Tibial artery (tissue), 4 donors: ENCODE results near the gene REP15.

Experiments
- DNase-seq, 2 donors: peaks; one replicate each; pipeline ENCODE4 v3.0.0-alpha.2; 2019
- H3K27ac ChIP-seq, 2 donors: fragments of 200-600 bp; sonication (generic) in 1 of 2; 1 replicate in 1 of 2; 2 replicates in 1 of 2; pipeline ENCODE4 v1.5.1; 2018 to 2019; ENCODE audit warnings: mild to moderate bottlenecking in 1 of 2
- H3K27me3 ChIP-seq, 2 donors: fragments of 200-600 bp; sonication (generic) in 1 of 2; one replicate each; pipeline versions ENCODE4 v1.5.1 to v1.6.0; 2016 to 2019
- H3K36me3 ChIP-seq, 3 donors: fragments of 200-600 bp; sonication (generic) in 2 of 3; one replicate each; pipeline ENCODE4 v1.5.1; 2016 to 2019; ENCODE audit warnings: mild to moderate bottlenecking in 2 of 3
- H3K4me1 ChIP-seq, 4 donors: fragments of 200-600 bp; sonication (generic) in 2 of 4; 1 replicate in 3 of 4; 2 replicates in 1 of 4; pipeline ENCODE4 v1.5.1; 2016 to 2019
- H3K4me3 ChIP-seq, 2 donors: fragments of 200-600 bp; sonication (generic) in 1 of 2; 1 replicate in 1 of 2; 2 replicates in 1 of 2; pipeline ENCODE4 v1.5.1; 2018 to 2019; ENCODE audit warnings: mild to moderate bottlenecking in 2 of 2
- H3K9me3 ChIP-seq, 3 donors: fragments of 200-600 bp; sonication (generic) in 1 of 3; one replicate each; pipeline ENCODE4 v1.5.1; 2016 to 2019
- intact Hi-C: fragments of 100-400 bp; cut with DNase I; formaldehyde crosslinking; loops from one replicate; pipeline ENCODE4 v1.15.0; 2023; ENCODE audit warnings: low total_unique reads
- TF ChIP-seq, protein P1 (sequence below), 2 experiments: fragments of 200-600 bp in 1 of 2; fragments of 450-650 bp in 1 of 2; IDR thresholded peaks; one replicate each; pipeline ENCODE4 v1.5.1; 2017 to 2019; ENCODE audit warnings: antibody characterized with exemption in 2 of 2, mild to moderate bottlenecking in 1 of 2, moderate library complexity in 1 of 2

Gene REP15

GRCh38 chr12:27696864-27697564 is 767 bp downstream of the REP15 start:
- Histone ChIP-seq H3K4me3 (no peak overlapping the region), H3K4me1 (no peaks in the 10 kb centered on the region), H3K27ac (no peak overlapping the region), H3K27me3 (no peaks in the 10 kb centered on the region), H3K36me3 (peaks cover 30 to 50% (median 45%) of the 10 kb centered on the region in 3 donors), H3K9me3 (no peaks in the 10 kb centered on the region)
- intact Hi-C loops = no loop called here
- TF ChIP-seq, protein P1, sequence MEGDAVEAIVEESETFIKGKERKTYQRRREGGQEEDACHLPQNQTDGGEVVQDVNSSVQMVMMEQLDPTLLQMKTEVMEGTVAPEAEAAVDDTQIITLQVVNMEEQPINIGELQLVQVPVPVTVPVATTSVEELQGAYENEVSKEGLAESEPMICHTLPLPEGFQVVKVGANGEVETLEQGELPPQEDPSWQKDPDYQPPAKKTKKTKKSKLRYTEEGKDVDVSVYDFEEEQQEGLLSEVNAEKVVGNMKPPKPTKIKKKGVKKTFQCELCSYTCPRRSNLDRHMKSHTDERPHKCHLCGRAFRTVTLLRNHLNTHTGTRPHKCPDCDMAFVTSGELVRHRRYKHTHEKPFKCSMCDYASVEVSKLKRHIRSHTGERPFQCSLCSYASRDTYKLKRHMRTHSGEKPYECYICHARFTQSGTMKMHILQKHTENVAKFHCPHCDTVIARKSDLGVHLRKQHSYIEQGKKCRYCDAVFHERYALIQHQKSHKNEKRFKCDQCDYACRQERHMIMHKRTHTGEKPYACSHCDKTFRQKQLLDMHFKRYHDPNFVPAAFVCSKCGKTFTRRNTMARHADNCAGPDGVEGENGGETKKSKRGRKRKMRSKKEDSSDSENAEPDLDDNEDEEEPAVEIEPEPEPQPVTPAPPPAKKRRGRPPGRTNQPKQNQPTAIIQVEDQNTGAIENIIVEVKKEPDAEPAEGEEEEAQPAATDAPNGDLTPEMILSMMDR (IDR thresholded peaks at IDR 0.05) = no peak
- DNase-seq = no peak

DNA sequence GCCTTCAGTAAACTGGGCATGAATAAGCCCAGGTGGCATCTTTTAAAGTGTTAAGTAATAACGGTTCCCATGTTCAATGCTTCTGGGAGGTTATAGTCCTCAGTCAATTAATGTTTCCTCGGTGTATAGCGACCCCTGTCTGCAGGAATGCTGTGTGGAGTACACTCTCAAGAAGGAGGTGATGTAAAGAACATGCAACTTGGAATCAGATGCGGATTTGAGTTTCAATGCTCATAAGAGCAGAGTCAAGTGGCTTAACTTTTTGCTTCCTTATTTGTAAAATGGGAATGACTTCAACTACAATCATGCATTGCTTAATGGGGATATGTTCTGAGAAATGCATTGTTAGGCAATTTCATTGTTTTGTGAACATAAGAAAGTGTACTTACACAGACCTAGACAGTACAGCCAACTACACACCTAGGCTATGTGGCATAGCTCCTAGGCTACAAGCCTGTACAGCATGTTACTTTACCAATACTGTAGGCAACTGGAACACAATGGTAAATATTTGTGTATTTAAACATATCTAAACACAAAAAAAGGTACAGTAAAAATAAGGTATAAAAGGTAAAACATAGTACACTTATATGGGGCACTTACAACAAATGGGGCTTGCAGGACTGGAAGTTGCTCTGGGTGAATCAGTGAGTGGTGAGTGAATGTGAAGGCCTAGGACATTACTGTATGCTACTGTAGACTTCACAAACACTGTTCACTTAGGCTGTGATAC is 7.6 kb downstream of the REP15 start:
- TF ChIP-seq, protein P1 (IDR thresholded peaks at IDR 0.05) = peak; percentile 72 to 74
- peak in 1 of 2 donors; percentile 71 for DNase-seq
- intact Hi-C loops = no loop called here

DNA sequence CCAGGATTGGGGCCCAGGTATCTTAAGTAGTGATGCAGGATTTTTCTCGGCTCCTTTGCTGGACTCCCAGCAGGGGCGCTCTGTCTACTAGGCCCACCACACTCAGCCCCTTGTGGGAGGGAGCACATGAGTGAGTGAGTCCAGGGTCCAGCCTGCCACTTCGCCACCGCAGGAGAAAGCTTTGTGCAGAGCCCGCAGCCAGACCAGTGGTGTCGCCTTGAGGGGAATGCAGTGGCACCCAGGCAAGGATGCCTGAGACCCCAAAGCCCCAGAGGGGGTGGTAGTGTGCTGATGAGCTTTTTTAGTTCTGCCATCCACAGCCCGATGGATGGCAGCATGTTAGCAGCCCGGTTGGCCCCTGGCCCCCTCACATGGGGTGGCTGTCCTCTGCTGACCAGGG is 9.0 kb downstream of the REP15 start:
- TF ChIP-seq, protein P1 (IDR thresholded peaks at IDR 0.05) = no peak
- Histone ChIP-seq H3K4me3 (no peak overlapping the region), H3K36me3 (no peaks in the 10 kb centered on the region), H3K4me1 (peaks cover 0 to 5% (median 0%) of the 10 kb centered on the region in 4 donors), H3K27me3 (no peaks in the 10 kb centered on the region), H3K27ac (no peak overlapping the region), H3K9me3 (no peaks in the 10 kb centered on the region)
- no peak for DNase-seq
- intact Hi-C loops = no loop called here

More for the DNA sequence above, 7.6 kb downstream of the REP15 start:
- no peaks in the 10 kb centered on the region for H3K27me3 ChIP-seq
- H3K27ac ChIP-seq = no peak overlapping the region
- no peak overlapping the region for H3K4me3 ChIP-seq
- no peaks in the 10 kb centered on the region for H3K36me3 ChIP-seq
- H3K4me1 ChIP-seq = no peaks in the 10 kb centered on the region
- no peaks in the 10 kb centered on the region for H3K9me3 ChIP-seq

DNA sequence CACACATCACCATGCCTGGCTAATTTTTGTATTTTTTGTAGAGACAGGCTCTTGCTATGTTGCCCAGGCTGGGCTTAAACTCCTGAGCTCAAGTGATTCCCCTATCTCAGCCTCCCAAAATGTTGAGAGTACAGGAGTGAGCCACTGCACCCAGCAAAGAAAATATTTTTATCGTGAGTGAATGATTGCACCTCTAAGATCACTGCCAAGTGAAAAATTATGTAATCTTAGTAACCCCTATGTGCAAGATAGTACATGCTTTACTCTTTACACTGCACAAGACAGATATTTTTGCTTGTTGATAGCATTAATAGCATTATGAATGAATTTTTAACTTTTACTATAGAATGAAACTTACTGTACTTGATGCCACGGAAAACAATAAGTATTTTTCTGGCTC is 11.0 kb downstream of the REP15 start:
- H3K36me3 ChIP-seq = no peaks in the 10 kb centered on the region
- no peaks in the 10 kb centered on the region for H3K9me3 ChIP-seq
- no peak for DNase-seq
- intact Hi-C loops = no loop called here
- H3K4me3 ChIP-seq = no peak overlapping the region
- H3K27ac ChIP-seq = no peak overlapping the region
- no peaks in the 10 kb centered on the region for H3K27me3 ChIP-seq
- peaks cover 0 to 15% (median 11%) of the 10 kb centered on the region in 4 donors for H3K4me1 ChIP-seq
- TF ChIP-seq, protein P1 (IDR thresholded peaks at IDR 0.05) = no peak

- intact Hi-C loops = no loop called here
- no peak for DNase-seq
- H3K36me3 ChIP-seq = no peaks in the 10 kb centered on the region
- H3K4me1 ChIP-seq = peaks cover 0 to 23% (median 17%) of the 10 kb centered on the region in 4 donors
- peak overlapping the region; percentile 95 to 97 for H3K4me3 ChIP-seq
- no peaks in the 10 kb centered on the region for H3K27me3 ChIP-seq
- H3K27ac ChIP-seq = peak overlapping the region; percentile 84 to 85
- TF ChIP-seq, protein P1 (IDR thresholded peaks at IDR 0.05) = no peak
- H3K9me3 ChIP-seq = no peaks in the 10 kb centered on the region
These were observed 13.1 kb downstream of the REP15 start for GRCh38 chr12:27709212-27709931.
